GM20431 (cell line): ENCODE measurements around the gene DPH3.

Experiments
- in situ Hi-C: fragments of 300-500 bp; cut with MseI, MboI; formaldehyde crosslinking; loops from one replicate; pipeline ENCODE4 v1.15.0; 2020; ENCODE audit warnings: low sequenced_read_pairs; ENCODE audit not compliant: unreplicated experiment

Gene DPH3

GRCh38 chr3:16260046-16260445 is 4.7 kb downstream of the DPH3 start:
- in situ Hi-C loops: no loop called here

GRCh38 chr3:16258866-16259265 is 5.9 kb downstream of the DPH3 start:
- in situ Hi-C loops: no loop called here

- in situ Hi-C loops: no loop called here
Measured at GRCh38 chr3:16258177-16258576, 6.6 kb downstream of the DPH3 start.

- in situ Hi-C loops: no loop called here
Measured at GRCh38 chr3:16257309-16257708, 7.4 kb downstream of the DPH3 start.

- in situ Hi-C loops: no loop called here
Measured at GRCh38 chr3:16255726-16256125, 9.0 kb downstream of the DPH3 start.

- in situ Hi-C loops: no loop called here
Measured at GRCh38 chr3:16255326-16255725, 9.4 kb downstream of the DPH3 start.

- in situ Hi-C loops: no loop called here
Measured at GRCh38 chr3:16254916-16255315, 9.8 kb downstream of the DPH3 start.

- in situ Hi-C loops: no loop called here
Measured at GRCh38 chr3:16253601-16254000, 11.1 kb downstream of the DPH3 start.

- in situ Hi-C loops: no loop called here
Measured at GRCh38 chr3:16252988-16253387, 11.8 kb downstream of the DPH3 start.

- in situ Hi-C loops: no loop called here
Measured at GRCh38 chr3:16252243-16252978, 12.3 kb downstream of the DPH3 start.

GRCh38 chr3:16251316-16252085 is 13.2 kb downstream of the DPH3 start:
- in situ Hi-C loops: no loop called here

- in situ Hi-C loops: loop anchor here (10.0 kb wide), 1 partner anchor 205 kb away; no protein-coding TSS in a partner anchor
Measured at GRCh38 chr3:16249886-16250285, 14.9 kb downstream of the DPH3 start.

GRCh38 chr3:16249336-16249735 is 15.4 kb downstream of the DPH3 start:
- in situ Hi-C loops: loop anchor here (10.0 kb wide), 1 partner anchor 205 kb away; no protein-coding TSS in a partner anchor

- in situ Hi-C loops: loop anchor here (10.0 kb wide), 1 partner anchor 204 kb away; no protein-coding TSS in a partner anchor
Measured at GRCh38 chr3:16248556-16248955, 16.2 kb downstream of the DPH3 start.

GRCh38 chr3:16247282-16248061 is 17.3 kb downstream of the DPH3 start:
- in situ Hi-C loops: loop anchor here (10.0 kb wide), 1 partner anchor 203 kb away; no protein-coding TSS in a partner anchor

GRCh38 chr3:16245609-16246008 is 19.1 kb downstream of the DPH3 start:
- in situ Hi-C loops: loop anchor here (10.0 kb wide), 1 partner anchor 201 kb away; no protein-coding TSS in a partner anchor

- in situ Hi-C loops: loop anchor here (10.0 kb wide), 1 partner anchor 199 kb away; no protein-coding TSS in a partner anchor
Measured at GRCh38 chr3:16243706-16244490, 20.8 kb downstream of the DPH3 start.

GRCh38 chr3:16242177-16242576 is 22.6 kb downstream of the DPH3 start:
- in situ Hi-C loops: loop anchor here (10.0 kb wide), 1 partner anchor 197 kb away; no protein-coding TSS in a partner anchor

- in situ Hi-C loops: loop anchor here (10.0 kb wide), 1 partner anchor 196 kb away; no protein-coding TSS in a partner anchor
Measured at GRCh38 chr3:16241225-16241624, 23.5 kb downstream of the DPH3 start.
